NCI-H524 (cell line): ENCODE data around the gene KASH5.

Experiments
- DNase-seq, 2 experiments: peaks; one replicate each; lab custom pipeline; 2025; lab: John Stamatoyannopoulos, UW

KASH5 gene

DNA sequence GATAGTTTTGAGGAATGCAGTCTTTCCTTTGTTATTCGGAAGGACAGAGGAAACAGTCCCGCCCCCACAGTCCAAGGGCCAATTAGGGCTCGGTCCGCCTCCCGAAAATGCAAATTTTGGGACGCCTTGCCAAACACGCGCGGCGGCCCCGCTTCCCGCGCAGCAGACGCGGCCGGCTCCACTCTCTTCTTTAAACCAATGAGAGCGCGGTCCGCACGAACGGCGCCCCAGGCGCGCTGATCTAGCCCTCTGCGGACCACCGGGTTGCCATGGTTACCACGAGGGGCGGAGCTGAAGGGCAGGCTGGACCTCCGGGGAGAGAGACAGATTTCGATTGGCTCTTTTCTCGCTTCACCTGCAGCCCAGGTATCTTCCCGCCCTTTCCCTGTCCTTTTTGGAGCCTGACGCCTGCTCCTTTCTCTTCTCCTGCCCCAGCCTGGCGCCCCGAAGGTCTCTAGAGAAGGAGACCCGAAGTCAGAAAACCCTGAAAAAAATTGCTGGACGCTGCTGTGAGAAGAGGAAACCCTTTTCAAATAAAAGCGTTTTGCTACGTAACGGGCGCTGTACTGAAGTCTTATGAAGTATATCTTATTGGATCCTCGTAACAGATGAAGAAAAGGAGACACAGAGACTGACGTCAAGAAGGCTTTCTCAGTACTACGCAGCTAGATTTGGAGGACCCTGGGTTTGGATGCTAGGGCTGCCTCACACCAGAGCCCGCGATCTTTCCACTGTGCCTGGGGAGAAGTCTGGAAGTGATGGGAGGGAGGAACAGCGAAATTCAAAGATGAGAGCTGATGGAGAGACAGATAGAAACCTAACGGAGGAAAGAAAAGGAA, 33.2 kb downstream of the KASH5 start:
- peak; percentile 92 to 93 for DNase-seq

DNA sequence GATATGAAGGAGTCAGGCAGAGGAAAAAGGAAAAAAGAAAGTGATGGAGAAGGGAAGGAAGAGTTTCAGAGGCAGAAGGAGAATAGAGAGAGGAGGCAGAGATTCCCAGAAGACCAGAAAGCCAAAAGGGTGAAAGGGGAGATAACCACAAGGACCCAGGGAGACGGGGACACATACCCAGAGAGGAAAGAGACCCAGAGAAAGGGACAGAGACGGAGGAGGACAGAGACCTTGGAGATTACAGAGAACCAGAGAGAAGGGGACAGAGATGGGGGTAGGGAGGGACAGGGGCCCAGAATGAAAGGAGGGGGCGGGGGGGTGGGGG, 33.8 kb downstream of the KASH5 start:
- DNase-seq = no peak

DNA sequence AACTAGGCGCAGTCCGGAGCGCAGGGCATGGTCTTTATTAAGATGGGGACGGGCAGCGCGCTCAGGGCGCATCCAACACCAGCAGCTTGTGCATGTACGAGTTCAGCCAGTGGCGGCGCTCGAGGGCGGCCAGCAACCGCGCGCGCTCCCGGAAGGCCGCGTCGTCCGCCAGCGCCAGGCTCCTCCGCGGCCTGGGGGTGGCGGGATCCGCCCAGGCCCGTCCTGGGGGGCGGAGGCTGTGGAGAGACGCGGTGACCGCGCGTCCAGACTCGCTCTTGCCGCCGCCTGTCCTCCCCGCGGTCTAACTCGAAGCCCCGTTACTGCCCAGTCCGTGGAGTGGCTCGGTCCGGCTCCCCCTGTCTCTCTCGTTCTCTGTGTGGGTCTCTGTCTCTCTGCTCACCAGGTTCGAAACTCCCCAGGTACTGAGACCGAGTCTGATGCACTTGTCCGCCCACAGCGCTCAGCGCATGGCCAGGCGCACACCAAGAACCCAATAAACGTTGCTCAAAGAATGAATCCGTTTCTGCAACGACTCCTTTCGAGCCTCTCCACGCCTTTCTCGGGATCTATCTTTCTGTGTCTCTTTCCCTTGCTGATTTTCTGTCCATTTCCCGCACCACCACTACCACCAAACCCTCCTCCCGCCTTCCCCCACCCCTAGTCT, 34.5 kb downstream of the KASH5 start:
- DNase-seq = peak; percentile 55 to 75

DNA sequence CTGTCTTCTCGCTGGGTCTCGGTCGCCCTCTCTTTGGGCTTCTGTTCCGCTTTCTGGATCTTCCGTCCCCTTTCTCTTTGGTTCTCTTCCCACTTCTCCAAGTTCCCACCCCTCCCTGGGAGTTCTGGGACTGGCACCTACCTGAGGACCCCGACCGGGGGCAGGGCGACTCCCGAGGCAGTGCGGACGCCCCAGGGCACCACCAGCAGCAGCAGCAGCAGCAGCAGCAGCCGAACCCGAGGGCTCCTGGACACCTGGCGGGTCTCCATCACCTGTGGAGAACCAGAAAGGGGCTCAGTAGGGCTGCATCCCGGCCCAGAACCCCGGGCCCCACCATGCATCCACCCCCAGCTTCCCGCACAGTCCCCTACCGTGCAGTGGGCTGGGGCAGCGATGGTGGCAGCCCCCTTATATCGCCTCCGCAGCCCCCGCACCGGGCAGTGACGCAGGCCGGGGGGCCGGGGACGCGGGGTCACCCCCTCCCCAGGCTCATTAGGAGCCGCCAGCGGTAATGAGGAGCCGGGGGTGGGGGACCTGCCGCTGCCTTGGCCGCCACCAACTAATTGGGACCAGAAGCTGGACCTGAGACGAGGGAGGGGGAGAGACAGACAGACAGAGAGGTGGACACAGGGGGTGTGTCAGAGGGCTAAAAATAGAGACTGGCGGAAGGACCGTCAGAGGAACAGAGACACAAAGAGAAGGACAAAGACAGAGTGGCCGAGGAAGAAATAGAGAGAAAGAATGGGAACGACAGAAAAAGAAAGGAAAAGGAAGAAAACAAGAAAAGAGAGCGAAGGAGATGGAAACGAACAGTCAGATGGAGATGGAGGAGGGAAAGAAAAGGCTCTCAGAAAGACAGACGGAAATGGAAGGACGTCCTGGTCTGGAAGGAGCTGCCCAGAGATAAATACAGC, 35.3 kb downstream of the KASH5 start, which contains the start of gene PTH2:
PTH2 (minus strand) TSS at position 371 of the 914 bp plus-strand sequence; CDS start at position 269, 102 bp downstream.
- DNase-seq = no peak

DNA sequence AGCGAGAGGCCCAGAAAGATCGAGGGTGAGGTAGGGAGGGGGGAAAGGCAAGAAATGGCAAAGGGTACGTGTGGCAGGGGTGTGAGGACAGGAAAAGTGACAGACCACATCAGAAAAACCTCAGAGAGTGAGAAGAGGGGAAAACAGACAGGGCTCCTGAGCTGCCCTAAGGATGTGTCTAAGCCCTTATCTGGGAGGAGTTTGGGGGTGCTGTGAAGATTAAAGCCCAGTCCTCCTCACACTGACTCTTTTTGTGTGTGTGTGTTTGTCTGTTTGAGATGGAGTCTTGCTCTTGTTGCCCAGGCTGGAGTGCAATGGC, 35.9 kb downstream of the KASH5 start:
- DNase-seq = no peak

DNA sequence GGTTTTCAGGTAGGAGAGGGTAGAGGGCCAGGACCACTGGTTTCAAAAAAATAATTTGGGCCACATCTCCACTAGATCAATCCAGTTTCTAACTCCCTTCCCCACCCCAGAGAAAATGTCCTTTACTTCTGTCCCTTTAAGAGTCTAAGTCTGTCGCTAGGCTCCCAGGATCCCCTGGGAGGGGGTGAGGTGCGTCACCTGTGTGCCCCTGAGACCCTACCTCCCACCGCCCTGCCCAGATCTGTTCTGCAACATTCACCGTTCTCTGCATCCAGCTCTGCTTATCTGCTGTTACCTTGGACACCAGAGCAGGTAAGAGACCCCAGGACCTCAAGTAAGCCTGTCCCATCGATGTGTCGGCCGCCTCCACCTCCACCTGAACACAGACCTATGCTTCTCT, 37.1 kb downstream of the KASH5 start, which contains the start of gene GFY:
GFY (plus strand) TSS at position 211 of the 400 bp plus-strand sequence. CDS start 1,043 bp downstream, outside the sequence.
- DNase-seq = no peak

DNA sequence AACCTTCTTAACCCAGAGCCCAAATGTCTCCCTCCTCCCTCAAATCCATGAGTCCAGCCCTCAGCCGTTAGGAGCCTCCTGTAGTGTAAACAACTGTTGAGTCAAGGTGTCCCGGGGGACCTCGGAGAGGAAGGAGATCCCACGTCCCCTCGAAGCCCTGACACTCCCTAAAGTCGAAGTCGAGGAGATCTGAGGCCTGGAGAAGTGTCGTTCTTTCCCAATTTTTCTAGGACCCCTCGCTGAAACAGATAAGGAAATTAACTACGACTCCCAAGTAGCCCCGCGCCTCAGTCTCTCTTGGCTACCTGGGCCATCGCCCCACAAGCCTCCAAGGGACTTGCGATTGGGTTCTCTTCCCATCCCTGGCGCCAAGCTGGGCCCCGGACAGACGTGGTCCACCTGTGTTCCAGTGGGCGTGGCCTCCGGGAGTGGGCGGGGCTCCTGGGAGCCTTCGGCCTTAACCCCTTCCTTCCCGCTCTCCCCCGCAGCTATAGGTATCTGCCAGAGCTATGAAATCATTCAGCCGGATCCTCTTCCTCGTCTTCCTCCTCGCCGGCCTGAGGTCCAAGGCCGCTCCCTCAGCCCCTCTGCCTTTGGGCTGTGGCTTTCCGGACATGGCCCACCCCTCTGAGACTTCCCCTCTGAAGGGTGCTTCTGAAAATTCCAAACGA, 38.0 kb downstream of the KASH5 start:
- peak in 1 of 2 experiments; percentile 35 for DNase-seq

DNA sequence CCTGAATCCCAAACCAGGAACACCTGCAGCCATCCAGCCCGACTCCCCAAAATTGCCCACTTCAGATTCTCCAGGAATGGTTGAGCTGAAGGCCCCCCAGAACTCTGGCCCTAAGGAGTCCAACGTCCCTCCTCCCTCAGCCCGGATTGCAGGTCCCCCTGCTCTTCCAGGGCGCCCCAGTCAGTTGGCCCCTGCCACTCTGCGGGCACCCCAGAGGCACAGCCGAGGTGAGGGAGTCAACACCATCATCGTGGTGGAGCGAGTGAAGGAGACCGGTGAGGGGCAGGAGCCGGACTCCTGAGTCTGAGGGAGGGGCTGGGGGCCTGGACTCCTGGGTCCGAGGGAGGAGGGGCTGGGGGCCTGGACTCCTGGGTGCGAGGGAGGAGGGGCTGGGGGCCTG, 39.3 kb downstream of the KASH5 start:
- no peak for DNase-seq

DNA sequence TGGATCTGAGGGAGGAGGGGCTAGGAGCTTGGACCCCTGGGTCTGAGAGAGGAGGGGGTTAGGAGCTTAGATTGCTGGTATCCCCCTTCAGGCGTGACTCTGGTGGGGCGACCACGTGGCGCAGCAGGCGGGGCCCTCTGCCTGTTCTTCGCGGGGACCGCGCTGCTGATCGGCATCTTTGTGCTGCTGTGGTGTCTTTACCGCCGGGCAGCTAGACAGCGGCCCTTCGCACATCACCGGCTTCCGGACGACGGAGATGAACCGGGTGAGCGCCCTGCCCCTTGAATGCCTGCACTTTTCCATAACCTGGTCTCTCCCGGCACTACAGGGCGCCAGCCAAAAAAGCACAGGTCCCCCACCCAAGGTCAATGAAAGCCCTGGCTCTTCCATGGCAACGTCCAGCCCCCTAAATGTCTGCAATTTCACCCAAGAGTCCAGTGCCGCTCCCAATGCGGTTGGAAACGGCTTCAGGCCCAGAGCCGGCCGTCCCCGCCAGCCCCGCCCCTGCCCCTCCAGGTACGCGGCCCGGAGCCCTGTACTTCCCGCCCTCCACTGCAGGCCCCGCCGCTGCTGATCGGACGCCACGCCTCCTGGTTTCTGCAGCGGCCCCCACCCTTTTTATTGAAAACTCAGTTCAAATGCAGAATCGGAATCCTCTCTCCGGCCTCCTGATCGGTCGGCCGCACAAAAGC, 40.0 kb downstream of the KASH5 start:
- DNase-seq = peak in 1 of 2 experiments; percentile 49

DNA sequence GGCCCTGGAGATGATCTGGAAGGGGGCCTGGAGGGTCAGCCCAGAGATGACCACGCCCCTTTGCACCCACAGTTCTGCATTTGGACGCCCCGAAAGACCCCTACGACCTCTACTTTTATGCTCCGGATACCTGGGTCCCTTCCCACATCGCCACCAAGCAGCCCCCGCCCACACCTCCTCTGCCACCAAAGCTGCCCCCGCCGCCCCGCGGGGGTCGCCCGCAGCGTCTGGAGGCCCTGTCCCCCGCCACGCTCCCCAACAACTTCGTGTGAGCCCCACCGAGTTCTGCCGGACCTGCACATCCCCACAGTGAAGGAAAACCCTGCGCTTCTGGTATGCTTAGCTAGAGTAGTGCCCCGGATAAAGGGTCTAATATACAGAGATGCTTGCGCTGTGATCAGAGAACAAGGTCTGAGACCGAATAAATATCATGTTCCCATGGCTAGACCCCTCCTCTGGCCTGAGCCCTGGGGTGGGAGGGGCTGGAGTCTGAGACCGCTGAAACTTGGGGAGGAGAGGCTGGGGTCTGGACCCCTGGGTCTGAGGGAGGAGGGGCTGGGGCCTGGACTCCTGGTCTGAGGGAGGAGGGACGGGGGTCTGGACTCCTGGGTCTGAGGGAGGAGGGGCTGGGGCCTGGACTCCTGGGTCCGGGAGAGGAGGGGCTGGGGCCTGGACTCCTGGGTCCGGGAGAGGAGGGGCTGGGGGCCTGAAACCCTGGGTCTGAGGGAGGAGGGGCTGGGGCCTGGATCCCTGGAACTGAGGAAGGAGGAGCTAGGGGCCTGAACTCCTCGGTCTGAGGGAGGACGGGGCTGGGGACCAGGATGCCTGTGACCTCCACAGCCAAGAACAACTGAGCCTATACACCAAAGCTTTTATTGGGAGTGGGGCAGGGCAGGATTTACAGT, 40.8 kb downstream of the KASH5 start:
- DNase-seq = no peak

DNA sequence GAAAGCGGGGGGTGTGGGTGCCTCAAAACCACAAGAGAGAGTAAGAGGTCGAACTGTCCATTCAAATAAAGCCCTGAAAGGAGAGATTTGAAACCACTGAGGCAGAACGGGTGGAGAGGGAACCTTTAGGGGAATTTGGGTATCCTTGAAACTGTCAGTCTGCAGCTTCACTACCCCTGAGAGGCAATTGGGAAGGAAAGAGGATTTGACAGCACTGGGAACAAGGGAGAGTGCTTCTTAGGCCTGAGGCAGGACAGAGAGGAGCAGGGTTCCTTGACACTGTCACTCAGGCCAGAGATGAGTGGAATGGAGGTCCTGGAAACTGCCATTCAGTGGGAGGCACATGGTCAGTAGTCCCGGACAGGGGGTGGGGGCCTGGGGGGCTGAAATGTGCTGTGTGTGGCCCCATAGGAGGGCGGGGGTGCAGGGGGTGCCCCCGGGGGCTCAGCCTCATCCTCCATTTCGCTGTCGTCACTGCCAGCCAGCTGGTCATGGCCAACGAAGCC, 42.2 kb downstream of the KASH5 start:
- no peak for DNase-seq

DNA sequence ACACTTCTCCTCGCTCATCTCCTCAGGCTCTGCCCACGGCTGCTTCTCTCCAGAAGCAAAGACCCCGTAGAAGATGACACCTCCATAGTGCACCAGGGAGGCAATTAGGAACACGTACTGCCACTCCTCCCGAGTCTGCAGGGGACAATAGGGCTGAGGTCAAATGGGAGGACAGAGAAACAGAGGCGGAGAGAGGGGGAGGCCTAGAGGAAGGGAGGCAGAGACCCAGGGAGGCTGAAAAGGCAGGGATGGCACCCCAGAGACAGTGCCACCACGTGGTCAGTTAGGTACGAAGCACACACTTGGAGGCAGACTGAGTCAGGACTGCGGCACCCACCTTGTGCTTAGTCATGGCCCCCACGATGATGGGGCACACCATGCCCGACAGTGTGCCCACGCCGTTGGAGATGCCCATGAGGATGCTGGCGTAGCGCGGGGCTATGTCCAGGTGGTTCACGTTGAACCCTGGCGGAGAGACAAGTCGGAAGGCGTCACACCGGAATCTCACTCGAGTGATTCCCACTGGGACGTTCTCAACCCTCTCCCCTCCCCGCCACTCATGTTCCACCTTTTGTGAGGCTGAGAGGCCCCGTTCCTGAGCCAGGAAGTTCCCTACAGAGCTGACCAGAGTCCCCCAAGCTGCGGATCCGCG, 42.8 kb downstream of the KASH5 start:
- DNase-seq = no peak

DNA sequence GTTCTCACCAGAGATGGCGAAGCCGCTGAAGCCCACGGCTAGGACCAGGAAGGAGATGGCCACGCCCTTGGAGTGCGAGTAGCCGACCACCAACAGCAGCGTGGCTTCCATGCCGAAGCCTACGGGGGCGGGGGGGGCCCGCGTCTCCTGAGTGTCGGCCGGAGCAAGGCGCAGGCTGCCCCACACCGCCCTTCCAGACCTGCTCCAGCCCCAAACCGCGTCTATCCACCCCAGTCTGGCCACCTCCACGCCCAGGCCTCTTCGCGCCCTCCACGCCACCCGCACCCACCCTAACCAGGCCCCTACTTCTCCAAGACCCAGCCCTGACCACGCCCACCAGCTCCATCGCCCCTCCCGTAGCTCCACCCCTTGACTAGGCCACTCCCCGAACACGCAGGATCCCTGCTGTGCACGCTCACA, 43.3 kb downstream of the KASH5 start:
- DNase-seq = no peak

DNA sequence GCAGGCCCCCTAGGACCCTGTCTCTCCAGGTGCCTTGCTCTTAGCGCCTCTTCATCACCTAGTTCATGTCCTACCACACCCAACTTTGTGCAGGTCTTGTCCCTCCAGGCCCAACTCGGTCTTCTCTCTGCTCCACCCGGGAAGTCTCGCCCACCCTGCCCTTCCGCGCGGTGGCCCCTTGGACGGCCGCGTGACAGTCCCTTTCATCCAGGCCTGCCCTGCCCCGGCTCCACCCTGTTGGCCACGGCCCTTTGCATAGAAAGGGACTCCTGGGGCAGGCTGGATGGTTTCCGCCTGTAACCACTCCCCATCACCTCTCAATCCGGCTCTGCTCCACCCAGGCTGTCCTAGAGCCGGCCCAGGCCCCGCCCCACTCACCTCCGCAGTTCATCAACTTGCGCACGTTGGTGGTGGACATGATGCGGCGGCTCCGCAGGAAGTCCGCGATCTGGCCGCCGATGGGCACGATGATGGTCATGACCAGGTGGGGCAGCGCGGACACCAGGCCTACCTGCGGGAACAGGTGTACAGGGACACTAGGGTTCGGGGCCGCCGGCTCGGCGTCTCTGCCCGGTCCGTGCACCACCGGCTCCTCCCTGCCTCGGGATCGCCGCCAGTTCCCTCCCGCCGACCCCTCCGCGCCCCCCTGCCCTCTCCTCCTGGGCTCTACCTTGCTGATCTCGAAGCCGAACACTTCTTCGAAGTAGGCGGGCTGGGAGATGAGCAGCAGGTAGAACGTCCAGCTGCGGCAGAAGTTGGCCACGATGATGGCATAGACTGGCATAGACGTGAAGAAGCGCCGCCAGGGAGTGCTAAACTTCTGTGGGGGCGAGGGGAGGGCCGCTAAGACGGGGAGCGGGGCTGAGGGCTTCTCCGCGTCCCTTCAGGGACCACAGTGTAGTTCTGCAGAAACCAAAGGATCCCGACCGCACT, 44.4 kb downstream of the KASH5 start:
- no peak for DNase-seq

DNA sequence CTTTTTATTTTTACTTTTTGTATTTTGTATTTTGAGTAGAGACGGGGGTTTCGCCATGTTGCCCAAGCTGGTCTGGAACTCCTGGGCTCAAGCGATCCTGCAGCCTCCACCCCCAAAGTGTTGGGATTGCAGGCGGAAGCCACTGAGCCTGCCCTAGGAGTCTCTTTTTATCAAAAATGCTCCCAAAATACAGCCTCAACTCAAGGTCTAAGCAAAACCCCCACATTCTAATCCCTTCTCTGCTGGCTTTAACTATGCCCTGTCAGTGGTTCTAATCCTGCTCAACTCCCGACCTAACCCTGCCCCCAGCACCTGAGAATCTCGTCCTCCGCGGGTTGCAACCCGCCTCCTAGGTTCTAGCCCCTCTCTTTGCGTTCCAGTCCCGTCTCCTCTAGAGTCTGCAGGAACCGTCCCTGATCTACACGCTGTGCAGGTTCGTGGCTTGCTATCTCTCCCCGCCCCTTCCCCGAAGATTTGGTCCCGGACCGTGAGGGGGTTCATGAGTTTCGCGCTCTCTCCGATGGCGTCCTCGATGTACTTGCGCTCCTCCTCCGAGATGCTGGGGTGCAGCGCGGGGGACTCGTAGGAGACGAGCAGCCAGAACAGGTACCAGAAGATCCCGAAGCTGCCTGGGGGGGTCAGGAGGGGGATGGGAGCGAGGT, 45.3 kb downstream of the KASH5 start:
- DNase-seq = no peak

DNA sequence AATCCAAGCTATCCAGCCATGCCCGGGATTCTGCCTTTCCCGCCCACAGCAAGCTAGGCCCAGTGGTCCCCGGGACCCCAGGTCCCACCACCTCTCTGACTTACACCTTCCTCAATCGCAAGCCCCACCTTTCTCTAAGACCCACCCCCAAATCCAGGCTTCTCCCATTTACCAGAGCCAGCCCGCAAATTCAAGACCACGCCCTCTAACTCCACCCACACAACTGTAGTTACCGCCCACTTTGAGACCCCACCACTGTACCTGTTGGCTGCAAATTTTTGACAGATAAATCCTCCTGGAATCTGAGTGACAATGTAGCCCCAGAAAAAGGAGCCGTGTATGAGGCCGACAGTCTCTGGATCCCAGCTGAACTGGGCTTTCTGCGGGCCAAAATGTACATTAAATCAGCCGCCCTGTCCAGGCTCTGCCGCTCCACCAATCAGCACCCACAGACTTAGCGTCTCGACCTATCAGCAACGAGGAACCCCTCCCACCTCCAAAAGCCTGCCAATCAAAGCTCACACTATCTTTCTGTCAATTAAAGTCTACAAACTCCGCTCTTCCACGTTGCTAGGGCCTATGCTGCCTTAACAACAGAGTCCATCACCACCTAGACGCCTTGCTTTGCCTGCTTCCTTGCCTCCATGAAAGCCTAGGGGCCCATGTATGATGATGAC, 47.0 kb downstream of the KASH5 start:
- DNase-seq = no peak

DNA sequence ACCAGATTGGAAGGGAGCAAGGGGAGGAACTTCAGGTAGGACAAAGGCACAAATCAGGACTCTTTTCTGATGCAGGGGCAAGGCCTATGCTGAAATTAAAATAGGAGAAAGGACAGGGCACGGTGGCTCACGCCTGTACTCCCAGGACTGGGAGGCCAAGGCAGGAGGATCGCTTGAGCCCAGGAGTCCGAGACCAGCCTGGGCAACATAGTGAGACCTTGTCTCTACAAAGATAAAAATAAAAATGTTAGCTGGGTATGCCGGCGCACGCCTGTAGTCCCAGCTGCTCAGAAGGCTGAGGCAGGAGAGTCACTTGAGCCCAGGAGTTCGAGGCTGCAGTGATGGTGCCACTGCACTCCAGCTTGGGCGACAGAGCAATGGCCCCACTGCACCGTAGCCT, 47.6 kb downstream of the KASH5 start:
- no peak for DNase-seq
